Tibial nerve (tissue), 4 donors: ENCODE results near the gene B3GALT4.

ENCODE experiments used
- EP300 ChIP-seq, 2 donors: sonication (generic); formaldehyde crosslinking; IDR thresholded peaks; one replicate each; pipeline ENCODE4 v1.6.1; 2017; ENCODE audit warnings: antibody characterized with exemption in 2 of 2, mild to moderate bottlenecking in 1 of 2
- POLR2A ChIP-seq, 2 donors: fragments of 450-650 bp; IDR thresholded peaks; one replicate each; pipeline ENCODE4 v1.6.1; 2017; ENCODE audit warnings: antibody characterized with exemption in 2 of 2, mild to moderate bottlenecking in 2 of 2, moderate library complexity in 2 of 2
- TF ChIP-seq, protein P1 (sequence below), 5 experiments: fragments of 200-600 bp in 3 of 5; fragments of 450-650 bp in 2 of 5; sonication (generic) in 3 of 5; IDR thresholded peaks; one replicate each; pipeline ENCODE4 v1.5.1; 2016 to 2019; ENCODE audit warnings: antibody characterized with exemption in 5 of 5, mild to moderate bottlenecking in 3 of 5, moderate library complexity in 2 of 5

DNA sequence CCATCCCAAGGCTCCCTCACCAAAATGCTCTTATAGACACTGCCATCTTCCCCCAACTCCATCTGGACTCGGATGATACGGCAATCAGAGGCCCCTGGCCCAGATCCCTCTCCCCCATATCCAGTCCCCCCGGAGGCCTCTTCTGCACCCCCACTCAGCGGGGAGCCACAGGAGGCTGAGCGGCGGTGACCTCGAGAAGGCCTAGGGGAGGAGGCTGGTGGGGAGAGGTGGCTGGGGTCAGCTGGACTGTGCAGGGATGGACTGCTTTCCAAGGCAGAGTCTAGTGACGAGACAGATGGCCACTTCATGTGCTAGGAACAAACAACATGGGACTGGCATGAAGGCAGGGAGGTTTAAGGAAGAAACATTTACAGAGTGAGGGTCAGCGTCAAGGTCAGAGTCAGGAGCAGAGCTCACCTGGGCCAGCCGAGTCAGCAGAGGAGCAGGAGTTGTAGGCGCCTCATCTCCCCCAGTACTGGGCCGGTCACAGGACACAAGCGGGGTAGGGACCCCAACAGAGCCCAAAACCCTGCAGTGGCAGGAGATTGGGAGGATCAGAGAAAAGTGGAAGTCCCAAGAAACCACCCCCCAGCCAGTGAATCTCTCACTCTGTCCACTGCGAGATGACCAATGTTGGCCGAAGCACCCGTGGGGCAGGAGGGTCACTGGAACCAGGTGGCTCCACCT is 16.2 kb downstream of the B3GALT4 start:
- TF ChIP-seq, protein P1, sequence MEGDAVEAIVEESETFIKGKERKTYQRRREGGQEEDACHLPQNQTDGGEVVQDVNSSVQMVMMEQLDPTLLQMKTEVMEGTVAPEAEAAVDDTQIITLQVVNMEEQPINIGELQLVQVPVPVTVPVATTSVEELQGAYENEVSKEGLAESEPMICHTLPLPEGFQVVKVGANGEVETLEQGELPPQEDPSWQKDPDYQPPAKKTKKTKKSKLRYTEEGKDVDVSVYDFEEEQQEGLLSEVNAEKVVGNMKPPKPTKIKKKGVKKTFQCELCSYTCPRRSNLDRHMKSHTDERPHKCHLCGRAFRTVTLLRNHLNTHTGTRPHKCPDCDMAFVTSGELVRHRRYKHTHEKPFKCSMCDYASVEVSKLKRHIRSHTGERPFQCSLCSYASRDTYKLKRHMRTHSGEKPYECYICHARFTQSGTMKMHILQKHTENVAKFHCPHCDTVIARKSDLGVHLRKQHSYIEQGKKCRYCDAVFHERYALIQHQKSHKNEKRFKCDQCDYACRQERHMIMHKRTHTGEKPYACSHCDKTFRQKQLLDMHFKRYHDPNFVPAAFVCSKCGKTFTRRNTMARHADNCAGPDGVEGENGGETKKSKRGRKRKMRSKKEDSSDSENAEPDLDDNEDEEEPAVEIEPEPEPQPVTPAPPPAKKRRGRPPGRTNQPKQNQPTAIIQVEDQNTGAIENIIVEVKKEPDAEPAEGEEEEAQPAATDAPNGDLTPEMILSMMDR (IDR thresholded peaks at IDR 0.05), result no peak
- TF ChIP-seq POLR2A (IDR thresholded peaks at IDR 0.05), result no peak
- TF ChIP-seq EP300 (IDR thresholded peaks at IDR 0.05), result no peak
